GM18868 (cell line): Measurements from ENCODE around the gene LIN9.
"Not testable (repeated sequence)": the region's sequence is repeated elsewhere in the genome, so short reads cannot be mapped to it uniquely, and the experiment has no call there.

ENCODE experiments used
- ATAC-seq: cut with Tn5 transposase; IDR thresholded peaks from one replicate; pipeline ENCODE4 v1.9.1; 2021; ENCODE audit warnings: mild to moderate bottlenecking, moderate library complexity; ENCODE audit not compliant: unreplicated experiment

Gene LIN9, protein sequence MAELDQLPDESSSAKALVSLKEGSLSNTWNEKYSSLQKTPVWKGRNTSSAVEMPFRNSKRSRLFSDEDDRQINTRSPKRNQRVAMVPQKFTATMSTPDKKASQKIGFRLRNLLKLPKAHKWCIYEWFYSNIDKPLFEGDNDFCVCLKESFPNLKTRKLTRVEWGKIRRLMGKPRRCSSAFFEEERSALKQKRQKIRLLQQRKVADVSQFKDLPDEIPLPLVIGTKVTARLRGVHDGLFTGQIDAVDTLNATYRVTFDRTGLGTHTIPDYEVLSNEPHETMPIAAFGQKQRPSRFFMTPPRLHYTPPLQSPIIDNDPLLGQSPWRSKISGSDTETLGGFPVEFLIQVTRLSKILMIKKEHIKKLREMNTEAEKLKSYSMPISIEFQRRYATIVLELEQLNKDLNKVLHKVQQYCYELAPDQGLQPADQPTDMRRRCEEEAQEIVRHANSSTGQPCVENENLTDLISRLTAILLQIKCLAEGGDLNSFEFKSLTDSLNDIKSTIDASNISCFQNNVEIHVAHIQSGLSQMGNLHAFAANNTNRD

DNA sequence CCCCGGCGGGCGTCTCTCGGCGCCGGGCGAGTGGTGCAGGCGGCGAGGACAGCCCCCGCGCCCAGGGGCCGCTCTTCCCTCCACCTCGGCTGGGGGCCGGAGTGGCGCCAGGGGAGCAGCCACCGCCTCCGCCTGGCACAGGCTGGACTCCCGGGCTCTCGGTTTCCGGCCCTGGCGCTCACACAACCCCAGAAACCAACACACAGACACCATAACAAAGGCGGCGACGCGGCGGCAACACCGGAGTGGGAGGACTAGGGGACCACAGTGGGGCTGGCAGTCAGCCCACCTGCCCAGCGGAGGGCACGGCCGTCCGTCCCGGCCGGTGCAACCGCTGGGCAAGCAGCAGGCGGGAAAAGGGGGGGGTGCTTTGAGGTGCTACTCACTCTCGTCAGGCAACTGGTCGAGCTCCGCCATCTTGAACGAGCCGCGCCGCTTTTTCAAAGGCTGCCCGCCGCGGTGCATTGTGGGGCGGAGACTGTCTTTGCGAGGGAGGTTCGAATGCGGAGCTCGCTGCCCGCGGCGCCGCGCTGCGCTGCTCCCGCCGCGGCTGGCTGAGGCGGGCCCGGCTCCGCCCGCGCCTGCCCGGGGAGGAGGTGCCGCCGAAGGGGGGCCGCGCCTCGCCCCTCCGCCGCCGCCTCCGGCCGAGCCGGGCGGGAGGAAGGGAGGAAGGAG is at the start of gene LIN9:
Gene LIN9, minus strand, starts transcription at position 442 of the 675 bp plus-strand sequence. Its CDS starts 25 bp downstream, at position 417.
- peak; percentile 85 for ATAC-seq

DNA sequence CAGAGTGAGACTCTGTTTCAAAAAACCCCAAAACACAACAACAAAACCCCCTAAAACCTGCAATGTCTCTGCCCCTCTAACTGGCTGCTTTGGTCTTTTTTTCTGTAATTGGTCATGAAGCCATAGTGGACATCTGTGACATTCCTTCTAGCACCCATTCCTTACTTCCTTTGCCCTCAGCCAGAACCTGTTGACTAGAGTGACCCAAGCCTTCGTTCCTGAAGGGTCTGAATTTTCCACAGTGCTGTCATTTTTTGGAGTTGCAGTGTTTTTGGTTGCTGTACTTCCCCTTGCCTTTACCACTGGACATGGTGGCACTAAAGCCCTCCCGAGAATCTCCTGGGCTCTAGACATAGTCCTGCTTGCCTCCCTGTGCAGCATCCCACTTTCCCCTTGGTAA is 48.5 kb upstream of the LIN9 start:
- no peak for ATAC-seq

DNA sequence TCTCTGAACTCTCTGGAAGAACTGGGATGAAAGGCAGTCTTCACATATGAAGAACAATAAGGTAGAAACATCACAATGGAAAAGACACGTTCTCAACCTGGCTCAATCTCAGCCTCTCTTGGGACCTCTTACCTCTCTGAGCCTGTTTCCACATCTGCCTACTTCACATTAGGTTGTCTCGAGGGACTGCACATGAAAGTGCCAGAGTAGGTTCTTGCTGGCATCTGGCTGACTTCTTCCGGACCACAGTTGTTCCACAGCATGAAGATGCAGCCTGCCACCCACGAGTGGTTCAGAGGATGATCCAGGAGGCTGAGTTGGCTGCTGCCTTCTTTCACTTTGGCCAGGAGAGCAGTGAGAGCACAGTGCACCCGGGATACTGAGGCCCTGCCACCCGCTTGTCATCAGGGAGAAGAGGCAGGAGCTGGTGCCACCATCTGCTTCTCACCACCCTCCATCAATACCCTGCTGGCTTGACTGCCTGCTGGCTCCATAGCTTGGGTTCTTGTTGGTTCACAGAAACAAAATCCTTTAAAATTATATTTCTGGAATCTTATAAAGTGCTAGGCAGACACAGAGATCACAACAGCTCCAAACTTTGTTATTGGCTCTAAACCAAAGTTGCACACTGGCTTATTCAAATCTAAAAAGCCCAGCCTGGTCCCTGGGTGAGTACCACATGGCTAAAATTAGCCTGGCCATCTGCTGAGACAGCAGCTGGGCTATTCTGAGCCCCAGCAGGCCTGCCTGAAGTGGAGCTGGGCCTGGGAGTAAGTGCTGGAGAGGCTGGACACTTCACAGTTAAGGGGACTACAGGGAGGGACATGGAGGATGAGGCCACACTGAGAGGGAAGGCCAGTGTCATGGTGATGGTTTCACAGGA is 46.9 kb upstream of the LIN9 start:
- ATAC-seq, result peak; percentile 31

DNA sequence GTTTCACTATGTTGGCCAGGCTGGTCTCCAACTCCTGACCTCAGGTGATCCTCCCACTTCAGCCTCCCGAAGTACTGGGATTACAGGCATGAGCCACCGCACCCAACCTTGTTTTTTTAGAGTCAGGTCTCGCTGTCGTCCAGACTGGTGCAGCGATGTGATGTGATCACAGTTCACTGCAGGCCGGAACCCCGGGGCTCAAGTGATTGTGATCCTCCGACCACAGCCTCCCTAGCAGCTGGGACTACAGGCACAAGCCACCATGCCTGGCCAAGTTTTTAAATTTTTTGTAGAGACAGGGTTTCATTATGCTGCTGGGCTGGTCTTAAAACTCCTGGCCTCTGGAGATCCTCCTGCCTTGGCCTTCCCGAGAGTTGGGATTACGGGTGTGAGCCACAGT is 46.1 kb upstream of the LIN9 start:
- no peak for ATAC-seq

DNA sequence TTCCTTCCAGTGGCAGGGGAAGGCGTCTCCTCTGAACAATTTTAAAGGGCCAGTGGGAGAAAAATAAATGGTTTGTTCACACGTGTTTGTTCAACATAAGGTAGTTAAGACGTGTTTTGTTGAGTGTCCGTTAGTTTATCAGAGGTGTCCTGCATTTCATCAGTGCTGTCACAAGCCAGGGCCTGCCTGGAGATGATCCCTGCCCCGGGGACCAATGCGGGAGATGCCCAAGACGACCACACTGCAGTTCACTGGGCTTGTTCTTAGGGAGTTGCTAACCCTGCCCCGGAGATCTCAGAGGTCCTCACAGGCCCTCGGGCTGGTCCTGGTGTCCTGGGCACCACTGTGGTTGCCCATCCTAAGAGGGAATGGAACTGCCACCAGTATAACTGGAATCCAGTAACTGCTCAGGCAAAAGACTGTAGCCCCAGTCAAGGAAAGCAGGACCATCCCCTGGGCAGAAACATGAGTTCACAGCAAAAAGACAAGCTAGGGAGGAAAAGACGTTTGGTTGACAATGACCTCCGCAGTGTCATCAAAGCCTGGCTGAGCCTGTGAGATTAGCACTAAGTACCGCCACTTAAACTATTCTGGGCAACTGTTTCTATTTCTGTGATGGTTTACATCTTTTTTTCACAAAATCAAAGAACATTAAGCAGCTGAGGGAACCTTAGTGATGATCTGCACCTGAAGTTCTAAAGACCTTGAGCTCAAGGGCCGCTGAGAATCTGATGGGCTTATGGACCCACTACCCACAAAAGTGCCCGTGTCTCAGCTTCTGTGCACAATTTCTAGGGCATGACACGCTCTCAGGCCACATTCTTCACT is 44.9 kb upstream of the LIN9 start:
- ATAC-seq, result no peak

DNA sequence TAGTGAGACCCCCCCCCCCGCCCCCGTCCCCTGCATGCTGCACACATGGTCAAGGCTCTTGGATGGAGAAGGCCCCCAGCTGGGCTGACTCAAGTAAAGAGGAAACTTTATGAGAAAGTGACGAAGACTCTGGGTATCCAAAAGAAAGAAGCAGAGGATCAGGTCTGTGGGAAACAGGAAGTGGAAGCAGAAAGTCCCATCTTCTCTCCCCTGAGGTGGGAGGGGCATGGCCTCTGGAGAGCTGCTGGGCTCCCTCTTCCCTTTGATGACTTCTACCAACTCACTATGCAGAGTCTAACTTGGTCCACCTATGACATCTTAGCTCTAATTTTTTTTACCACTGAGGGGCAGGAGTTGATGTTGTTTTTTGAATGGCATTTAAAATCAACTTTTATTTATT is 42.7 kb upstream of the LIN9 start:
- ATAC-seq, result no peak

DNA sequence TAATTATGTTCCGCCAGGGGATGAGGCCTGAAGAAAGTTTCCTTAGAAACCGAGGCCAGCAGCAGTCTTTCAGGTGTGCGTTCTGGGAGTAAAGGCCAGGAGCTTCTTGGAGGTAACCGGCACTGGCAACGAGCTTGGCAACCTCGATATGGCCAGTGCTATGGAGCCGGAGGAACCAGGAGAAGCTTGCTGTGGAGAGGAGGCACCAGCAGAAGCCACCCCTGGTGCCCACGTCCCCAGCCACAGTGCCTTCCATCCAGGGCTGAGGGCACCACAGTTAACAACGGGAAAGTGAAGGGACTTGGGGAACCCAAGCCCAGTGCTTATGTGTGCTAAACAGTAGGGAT is 41.5 kb upstream of the LIN9 start:
- ATAC-seq, result peak; percentile 9

DNA sequence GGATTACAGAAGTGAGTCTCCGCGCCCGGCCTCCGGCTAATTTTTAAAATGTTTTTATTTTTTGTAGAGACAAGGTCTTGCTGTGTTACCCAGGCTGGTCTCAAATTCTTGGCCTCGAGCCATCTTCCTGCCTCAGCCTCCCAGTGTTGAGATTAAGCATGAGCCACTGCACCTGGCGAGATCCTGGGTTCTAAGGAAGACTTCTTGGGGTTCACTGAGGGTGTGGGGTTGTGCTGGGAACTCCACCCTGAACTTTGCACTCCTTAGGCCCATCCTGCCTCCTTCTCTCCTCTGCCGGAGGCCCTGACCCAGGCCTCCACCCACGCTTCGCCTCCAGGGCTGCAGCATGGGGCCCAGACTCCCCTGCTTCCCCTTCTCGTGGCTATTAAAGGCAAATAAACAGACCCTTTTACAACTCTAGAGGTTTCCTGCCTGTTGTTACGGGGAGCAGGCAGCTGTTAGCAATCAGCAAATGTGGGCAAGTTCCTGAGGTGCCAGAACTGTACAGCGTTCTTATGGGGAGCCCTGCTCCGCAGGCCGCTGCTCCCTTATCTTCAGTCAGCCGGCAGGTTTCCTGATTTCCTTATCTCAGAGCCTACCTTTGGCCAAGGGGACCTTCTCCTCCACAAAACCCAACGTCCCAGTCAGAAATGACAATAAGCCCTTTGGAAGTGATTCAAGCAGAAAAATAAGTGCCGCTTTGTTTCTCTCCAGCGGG is 41.0 kb upstream of the LIN9 start:
- ATAC-seq, result peak; percentile 59

DNA sequence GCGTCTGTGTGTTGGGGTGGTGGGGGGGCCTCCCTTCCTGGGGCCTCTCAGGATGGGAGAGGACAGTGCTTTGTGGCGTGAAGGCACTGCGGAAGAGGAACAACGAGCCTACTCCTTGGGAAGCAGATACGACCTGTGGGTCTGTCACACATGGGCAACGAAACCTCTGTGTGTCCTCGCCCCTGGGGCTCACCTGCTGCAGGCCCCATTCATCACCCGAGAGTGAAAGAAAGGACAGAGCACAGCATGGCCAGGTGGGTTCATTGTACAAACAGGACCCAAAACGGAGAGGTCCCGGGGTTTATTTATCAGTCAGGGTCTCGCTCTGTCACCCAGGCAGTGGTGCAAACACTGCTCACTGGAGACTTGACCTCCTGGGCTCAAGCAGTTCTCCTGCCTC is 40.1 kb upstream of the LIN9 start:
- ATAC-seq, result no peak

DNA sequence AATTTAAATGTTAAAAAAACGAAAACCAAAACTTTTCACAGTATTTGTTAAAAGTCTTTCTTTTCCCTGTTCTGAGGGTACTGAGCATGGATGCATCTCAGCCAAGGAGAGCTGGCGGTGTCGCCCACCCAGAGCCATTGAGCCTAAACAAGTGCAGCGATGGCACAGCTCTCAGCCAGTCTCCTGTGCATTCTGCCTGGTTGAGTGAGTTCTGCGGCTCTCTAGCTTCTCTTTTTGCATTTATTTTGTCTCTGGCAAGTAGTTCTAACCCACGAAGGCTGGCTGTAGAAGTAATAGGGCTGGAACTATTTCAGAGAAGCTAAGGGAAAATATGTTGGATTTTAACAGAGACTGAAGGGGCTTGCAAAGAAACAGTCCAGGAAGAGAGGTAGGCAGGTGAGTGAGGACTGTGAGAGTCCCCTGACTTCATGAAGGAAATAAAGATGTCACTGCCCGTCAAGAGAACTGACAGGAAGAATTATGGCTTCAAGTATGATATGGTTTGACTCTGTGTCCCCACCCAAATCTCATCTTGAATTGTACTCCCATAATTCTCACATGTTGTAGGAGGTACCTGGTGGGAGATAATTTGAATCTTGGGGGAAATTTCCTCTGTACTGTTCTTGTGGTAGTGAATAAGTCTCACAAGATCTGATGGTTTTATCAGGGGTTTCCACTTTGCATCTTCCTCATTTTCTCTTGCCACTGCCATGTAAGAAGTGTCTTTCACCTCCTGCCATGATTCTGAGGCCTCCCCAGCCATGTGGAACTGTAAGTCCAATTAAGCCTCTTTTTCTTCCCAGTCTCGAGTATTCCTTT is 35.7 kb upstream of the LIN9 start:
- no peak for ATAC-seq

DNA sequence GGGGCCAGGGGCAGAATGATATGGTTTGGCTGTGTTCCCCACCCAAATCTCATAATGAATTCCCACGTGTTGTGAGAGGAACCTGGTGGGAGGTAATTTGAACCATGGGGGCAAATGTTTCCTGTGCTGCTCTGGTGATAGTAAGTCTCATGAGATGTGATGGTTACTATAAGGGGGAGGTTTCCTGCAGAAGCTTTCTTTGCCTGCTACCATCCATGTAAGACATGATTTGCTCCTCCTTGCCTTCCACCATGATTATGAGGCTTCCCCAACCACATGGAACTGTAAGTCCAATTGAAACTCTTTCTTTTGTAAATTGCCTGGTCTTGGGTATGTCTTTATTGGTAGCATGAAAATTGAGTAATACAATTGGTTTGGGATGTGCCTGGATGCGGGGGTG is 33.7 kb upstream of the LIN9 start:
- ATAC-seq, result no peak

DNA sequence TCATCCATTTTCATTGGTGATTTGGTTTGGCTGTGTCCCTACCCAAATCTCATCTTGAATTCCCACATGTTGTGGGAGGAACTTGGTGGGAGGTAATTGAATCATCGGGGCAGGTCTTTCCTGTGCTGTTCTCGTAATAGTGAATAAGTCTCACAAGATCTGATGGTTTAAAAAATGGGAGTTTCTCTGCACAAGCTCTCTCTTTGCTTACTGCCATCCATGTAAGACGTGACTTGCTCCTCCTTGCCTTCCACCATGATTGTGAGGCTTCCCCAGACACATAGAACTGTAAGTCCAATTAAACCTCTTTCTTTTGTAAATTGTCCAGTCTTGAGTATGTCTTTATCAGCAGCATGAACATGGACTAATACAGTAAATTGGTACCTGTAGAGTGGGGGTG is 31.1 kb upstream of the LIN9 start:
- not testable (repeated sequence) for ATAC-seq

DNA sequence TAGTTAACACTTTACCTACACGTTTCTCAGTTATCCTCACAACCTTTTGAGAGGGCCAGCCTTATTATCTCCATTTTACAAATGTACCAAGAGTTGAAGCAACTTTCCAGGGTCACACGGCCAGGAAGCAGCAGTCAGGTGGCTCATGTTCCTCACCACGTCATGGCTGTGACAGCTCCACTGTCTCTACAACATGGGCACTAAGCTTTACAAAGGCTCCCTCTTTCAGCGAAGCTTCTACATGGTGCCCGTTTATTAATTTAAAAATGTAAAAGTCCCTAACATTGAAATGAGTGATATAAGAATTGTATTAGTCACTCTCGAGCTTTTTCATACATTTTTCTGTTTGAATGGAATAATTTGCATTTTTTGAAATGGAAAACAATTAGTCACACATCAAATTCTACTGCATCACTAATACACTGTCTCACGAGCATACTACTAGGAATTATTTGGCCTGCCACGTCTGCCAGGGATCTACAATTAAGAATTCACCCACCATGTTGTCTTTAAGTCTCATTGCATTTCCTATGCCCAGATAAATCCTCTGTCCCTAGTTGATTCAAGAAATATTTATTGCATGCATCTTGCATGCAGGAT is 28.4 kb upstream of the LIN9 start:
- ATAC-seq, result no peak

DNA sequence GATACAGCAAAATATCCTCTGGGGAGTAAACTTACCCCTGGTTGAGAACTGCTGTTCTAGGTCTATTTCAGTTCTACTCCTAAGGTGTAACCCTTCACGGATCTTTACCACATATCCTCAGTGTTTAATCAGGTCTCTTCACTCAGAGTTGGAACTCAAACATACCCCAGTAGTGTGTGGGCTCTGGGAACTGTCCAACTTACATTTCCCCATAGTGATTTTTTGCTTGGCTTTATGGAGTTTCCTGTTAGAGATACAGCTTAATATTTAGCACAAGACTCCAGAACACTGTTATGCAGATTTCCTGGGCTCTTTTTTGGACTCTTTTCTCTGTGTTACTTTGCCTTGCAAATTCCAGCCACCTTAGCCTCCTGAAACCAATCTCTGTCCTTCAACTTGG is 26.7 kb upstream of the LIN9 start:
- no peak for ATAC-seq

DNA sequence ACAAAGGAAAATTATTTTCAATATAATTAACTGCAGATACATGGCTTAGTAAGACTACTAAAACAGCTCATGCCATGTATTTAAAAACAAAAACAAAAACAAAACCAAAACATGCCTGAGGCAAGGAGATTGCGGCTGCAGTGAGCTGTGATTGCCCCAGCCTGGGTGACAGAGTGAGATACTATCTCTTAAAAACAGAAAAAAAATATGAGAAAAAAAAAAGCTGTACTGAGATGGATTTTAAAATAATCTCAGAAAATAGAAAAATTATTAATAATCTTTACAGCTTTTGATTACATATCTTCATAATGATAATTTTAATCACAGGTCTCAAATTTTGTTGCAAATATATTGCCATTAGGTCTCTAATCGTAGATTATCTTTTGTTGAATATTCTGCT is 24.0 kb upstream of the LIN9 start:
- ATAC-seq, result no peak

DNA sequence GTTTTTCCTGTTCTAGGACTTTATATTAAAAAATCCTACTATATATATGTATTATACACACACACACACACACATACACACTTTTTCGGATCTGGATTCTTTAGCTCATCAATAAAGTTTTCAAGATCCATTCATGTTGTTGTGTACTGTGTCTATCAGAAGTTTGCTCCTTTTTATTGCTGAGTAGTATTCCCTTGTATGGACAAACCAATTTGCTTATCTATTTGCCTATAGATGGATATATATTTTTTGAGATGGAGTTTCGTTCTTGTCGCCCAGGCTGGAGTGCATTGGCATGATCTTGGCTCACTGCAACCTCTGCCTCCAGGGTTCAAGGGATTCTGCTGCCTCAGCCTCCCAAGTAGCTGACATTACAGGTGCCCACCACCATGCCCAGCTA is 20.3 kb upstream of the LIN9 start:
- ATAC-seq, result no peak

DNA sequence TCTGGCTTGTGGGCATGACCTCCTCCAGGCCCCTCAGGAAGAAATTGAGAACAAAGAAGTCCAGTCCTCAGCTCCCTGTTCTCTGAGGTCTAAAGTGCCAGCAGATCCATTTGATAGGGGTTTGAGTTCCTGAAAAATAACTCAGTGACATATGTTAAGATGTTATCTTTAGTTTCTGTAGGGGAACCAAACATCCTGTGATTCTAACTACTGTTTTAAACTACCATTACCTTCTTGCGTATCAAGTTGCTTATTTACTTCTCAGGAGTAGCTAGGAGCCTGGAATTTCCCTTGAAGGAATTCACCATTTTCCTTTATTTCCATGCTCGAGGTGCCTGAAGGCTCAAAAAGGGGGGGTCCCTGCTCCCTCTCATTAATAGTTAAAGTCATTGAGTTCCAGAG is 18.8 kb upstream of the LIN9 start:
- ATAC-seq, result no peak

DNA sequence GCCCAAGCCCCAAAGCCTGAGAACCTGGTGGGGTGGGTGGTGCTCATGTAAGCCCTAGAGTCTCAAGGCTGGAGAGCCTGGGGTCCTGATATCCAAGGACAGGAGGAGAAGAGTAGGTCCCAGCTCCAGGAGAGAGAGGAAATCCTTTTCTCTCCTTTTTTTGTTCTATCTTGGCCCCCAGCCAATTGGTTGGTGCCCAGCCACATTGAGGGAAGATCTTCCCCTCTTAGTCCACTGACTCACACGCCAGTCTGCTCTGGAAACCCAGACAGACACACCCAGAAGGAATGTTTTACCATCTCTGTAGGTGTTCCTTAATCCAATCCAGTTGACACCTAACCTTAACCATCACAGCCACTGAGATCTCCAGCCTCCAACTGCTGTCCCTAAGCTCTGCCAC is 16.2 kb upstream of the LIN9 start:
- no peak for ATAC-seq

DNA sequence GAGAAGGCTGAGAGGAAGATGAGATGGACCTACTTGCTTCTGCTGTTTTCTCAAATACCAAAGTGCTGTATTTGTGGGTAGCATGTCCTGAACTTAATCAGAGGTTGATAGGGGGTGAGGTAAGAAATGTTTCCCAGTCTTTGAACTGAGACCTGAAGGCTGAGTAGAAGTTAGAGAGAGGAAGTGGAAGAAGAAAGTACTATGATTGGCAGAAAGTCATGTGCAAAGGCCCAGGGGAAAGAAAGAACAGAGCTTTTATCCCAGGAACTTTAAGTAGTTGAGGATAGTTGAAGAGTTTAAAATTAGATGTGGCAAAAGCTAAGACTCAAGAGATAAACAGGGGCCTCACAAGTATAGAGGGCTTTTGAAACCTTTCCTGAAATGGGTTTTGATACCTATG is 15.5 kb upstream of the LIN9 start:
- ATAC-seq, result no peak
